GM12878 (cell line): ENCODE data around the gene PLEKHM2. TPM values are rescaled to one million over a fixed set of nuclear protein-coding genes. Genes with fewer than 3 reads are reported as not detected.
A peak's percentile ranks its signal among the peaks of the same experiment; 100 is the strongest.

Experiments
- ATAC-seq: fragments of 200-7000 bp; cut with Tn5 transposase; 3 replicates; pipeline ENCODE4 v1.9.1; 2020; ENCODE audit warnings: mild to moderate bottlenecking, moderate library complexity
- BruUV-seq: library from RNA; stranded (reverse); fragments of 400-500 nt; replicated peaks from 2 replicates; lab custom pipeline; 2021; lab: Mats Ljungman, UMichigan
- CTCF ChIA-PET: fragments of 300-600 bp; sonication (Branson Sonifier 250); formaldehyde crosslinking; extraction: SDS; loops from one replicate; lab custom pipeline; 2021; ENCODE audit warnings: inconsistent platforms; lab: Yijun Ruan, JAX
- POLR2A ChIA-PET: fragments of 350-600 bp; formaldehyde crosslinking; extraction: SDS; loops from one replicate; lab custom pipeline; 2021; ENCODE audit warnings: inconsistent platforms; lab: Charles Lee
- RAD21 ChIA-PET: fragments of 300-600 bp; sonication (Branson Sonifier 250); formaldehyde crosslinking; loops from one replicate; lab custom pipeline; 2023; ENCODE audit warnings: antibody characterized with exemption; ENCODE audit not compliant: unreplicated experiment; lab: Charles Lee
- SMC1A ChIA-PET: fragments of 300-600 bp; sonication (Branson Sonifier 250); formaldehyde crosslinking; loops from one replicate; lab custom pipeline; 2023; ENCODE audit not compliant: unreplicated experiment, uncharacterized antibody; lab: Charles Lee
- DNase-seq: peaks from one replicate; pipeline ENCODE4 v3.0.0-alpha.2; 2011; ENCODE audit warnings: low read depth, low spot score
- FAIRE-seq: peaks from 3 replicates; lab custom pipeline; 2011; peaks lifted over from hg19 to GRCh38; lab: Jason Lieb, UNC
- H2AFZ ChIP-seq: 2 replicates; pipeline ENCODE4 v1.6.0; 2011; ENCODE audit warnings: low read depth, low read length, control low read depth; ENCODE audit not compliant: control insufficient read depth
- H3K27ac ChIP-seq: 2 replicates; pipeline ENCODE4 v1.5.1; 2011; ENCODE audit warnings: control low read depth; ENCODE audit not compliant: control insufficient read depth, insufficient read depth
- H3K27me3 ChIP-seq, 2 experiments: replicated peaks in 1 of 2; 2 replicates each; pipeline versions ENCODE4 v1.6.0 to v1.6.1; 2011; ENCODE audit warnings: low read length in 1 of 2; ENCODE audit not compliant: control insufficient read depth in 2 of 2, insufficient read depth in 2 of 2
- H3K36me3 ChIP-seq, 2 experiments: 2 replicates each; pipeline ENCODE4 v1.5.1; 2011; ENCODE audit warnings: low read length in 1 of 2; ENCODE audit not compliant: control insufficient read depth in 2 of 2, insufficient read depth in 2 of 2
- H3K4me1 ChIP-seq: 2 replicates; pipeline ENCODE4 v1.6.1; 2011; ENCODE audit warnings: mild to moderate bottlenecking, low read length, moderate library complexity, mixed read lengths; ENCODE audit not compliant: control insufficient read depth, insufficient read depth
- H3K4me2 ChIP-seq: 2 replicates; pipeline ENCODE4 v1.6.0; 2011; ENCODE audit warnings: control low read depth; ENCODE audit not compliant: control insufficient read depth, insufficient read depth
- H3K4me3 ChIP-seq: fragments of 200-600 bp; sonication (generic); 2 replicates; pipeline ENCODE4 v1.5.1; 2016
- H3K79me2 ChIP-seq: 2 replicates; pipeline ENCODE4 v1.6.0; 2011; ENCODE audit warnings: low read length; ENCODE audit not compliant: control insufficient read depth, insufficient read depth
- H3K9ac ChIP-seq: 2 replicates; pipeline ENCODE4 v1.8.0; 2011; ENCODE audit warnings: low read length, control low read depth, mixed read lengths; ENCODE audit not compliant: control insufficient read depth, insufficient read depth
- H3K9me3 ChIP-seq: replicated peaks from 3 replicates; pipeline ENCODE4 v1.5.1; 2011; ENCODE audit warnings: mild to moderate bottlenecking, low read length; ENCODE audit not compliant: control insufficient read depth, insufficient read depth
- H4K20me1 ChIP-seq: 2 replicates; pipeline ENCODE4 v1.6.0; 2011; ENCODE audit not compliant: control insufficient read depth, insufficient read depth
- CREM ChIP-seq: IDR thresholded peaks from 2 replicates; pipeline ENCODE4 v1.6.1; 2014; ENCODE audit warnings: antibody characterized with exemption, low read depth
- CUX1 ChIP-seq: IDR thresholded peaks from 2 replicates; pipeline ENCODE4 v1.6.1; 2012; ENCODE audit warnings: improper control_type of control experiment, low read depth, low read length; ENCODE audit not compliant: insufficient replicate concordance
- JUND ChIP-seq: IDR thresholded peaks from 2 replicates; pipeline ENCODE4 v1.6.1; 2012; ENCODE audit warnings: low read depth, mild to moderate bottlenecking, low read length, improper control_type of control experiment, moderate library complexity
- MXI1 ChIP-seq: fragments of 150-350 bp; IDR thresholded peaks from 2 replicates; pipeline ENCODE4 v1.6.1; 2011; ENCODE audit warnings: low read depth, mild to moderate bottlenecking, inconsistent platforms, low read length, improper control_type of control experiment
- SUZ12 ChIP-seq: fragments of 200-600 bp; sonication (generic); IDR thresholded peaks from one replicate; pipeline ENCODE4 v1.6.1; 2018; ENCODE audit warnings: antibody characterized with exemption, mild to moderate bottlenecking; ENCODE audit not compliant: unreplicated experiment
- ZNF217 ChIP-seq: fragments of 450-650 bp; IDR thresholded peaks from 2 replicates; pipeline ENCODE4 v1.6.1; 2017; ENCODE audit warnings: antibody characterized with exemption, mild to moderate bottlenecking
- ZNF24 ChIP-seq: fragments of 450-650 bp; IDR thresholded peaks from 2 replicates; pipeline ENCODE4 v1.6.1; 2017; ENCODE audit warnings: antibody characterized with exemption, mild to moderate bottlenecking
- WGBS: methylation state at CpG from one replicate; pipeline ENCODE4 v1.1.6; 2016; ENCODE audit warnings: low lambda C conversion rate; ENCODE audit not compliant: insufficient replicate concordance, insufficient coverage; ENCODE audit errors: missing lambda C conversion rate; 5-methylcytosine and 5-hydroxymethylcytosine counted together
- in situ Hi-C: fragments of 300-500 bp; cut with MboI; formaldehyde crosslinking; loops from 9 replicates; pipeline ENCODE4 v1.14.3; 2018; ENCODE audit warnings: mixed read lengths
- intact Hi-C: fragments of 100-400 bp; cut with micrococcal nuclease; formaldehyde crosslinking; loops from one replicate; pipeline ENCODE4 v1.14.2; 2022; ENCODE audit not compliant: unreplicated experiment
- polyA plus RNA-seq, 11 experiments: library from polyadenylated mRNA; depleted of rRNA in 4 of 11; unstranded in 6 of 11; stranded (reverse) in 5 of 11; fragments of >200 nt; fragmentation: Nextera tagmentation in 4 of 11; fragmentation: Illumina TruSeq in 1 of 11; extraction: Ambion mirVana in 4 of 11; extraction: Trizol in 1 of 11; gene quantifications; 1 replicate in 1 of 11; 2 replicates in 10 of 11; pipeline versions ENCODE4 v1.2.1 to v1.2.3, GENCODE V29; 2011 to 2016; ENCODE audit warnings: inconsistent platforms in 2 of 11, missing spikeins in 2 of 11, low read depth in 1 of 11
- total RNA-seq, 4 experiments: library from RNA; depleted of rRNA in 3 of 4; stranded (reverse); fragments of >200 nt in 3 of 4; fragmentation: Illumina TruSeq in 1 of 4; extraction: Trizol in 1 of 4; gene quantifications; 2 replicates each; pipeline versions ENCODE4 v1.2.1 to v1.2.3, GENCODE V29; 2013 to 2021

Gene PLEKHM2
- total and polyA plus RNA-seq, 10 of the 15 experiments (the other 5 are each of a cell fraction or from before 2014, with no cell fraction given), result 0.37 to 55.2 (median 19.3) TPM

GRCh38 chr1:15758953-15759661, 75.0 kb downstream of the PLEKHM2 start:
- H3K4me2 ChIP-seq, result no peak overlapping the region
- ChIA-PET RAD21 (no interaction called here), CTCF (no interaction called here), SMC1A (no interaction called here), POLR2A (no interaction called here)
- TF ChIP-seq ZNF24 (no peak), SUZ12 (peak; percentile 41)
- in situ Hi-C loops (no loop called here), intact Hi-C loops (no loop called here)
- BruUV-seq, result no TSS peak
- H3K27me3 ChIP-seq, result peaks cover 8 to 22% of the 10 kb centered on the region in 2 experiments; a peak in 3 of 4 replicates
- H3K9ac ChIP-seq, result no peak overlapping the region
- H3K4me3 ChIP-seq, result no peak overlapping the region
- H3K27ac ChIP-seq, result no peak overlapping the region
- no peaks in the 10 kb centered on the region for H4K20me1 ChIP-seq
- H3K4me1 ChIP-seq, result no peaks in the 10 kb centered on the region
- peak; percentile 33 for ATAC-seq
- DNase-seq, result no peak
- no peak overlapping the region for H2AFZ ChIP-seq
- no peaks in the 10 kb centered on the region for H3K79me2 ChIP-seq
- 13% methylated on average over 51 of the region's 58 CpGs for WGBS
- FAIRE-seq, result no peak
- no peaks in the 10 kb centered on the region for H3K9me3 ChIP-seq
- H3K36me3 ChIP-seq, result no peaks in the 10 kb centered on the region

GRCh38 chr1:15760520-15761211, 76.5 kb downstream of the PLEKHM2 start:
- peaks cover 8 to 19% of the 10 kb centered on the region in 2 experiments; a peak in 3 of 4 replicates for H3K27me3 ChIP-seq
- no peak overlapping the region for H3K4me3 ChIP-seq
- in situ Hi-C loops (no loop called here), intact Hi-C loops (no loop called here)
- no peaks in the 10 kb centered on the region for H3K36me3 ChIP-seq
- ChIA-PET CTCF (no interaction called here), SMC1A (no interaction called here), POLR2A (interaction anchor here (0.6 kb wide), 1 partner anchor 37 kb away, joined by 4 read pairs; no protein-coding TSS in a partner anchor), RAD21 (interaction anchor here (0.7 kb wide), 1 partner anchor 330 kb away, joined by 6 read pairs; no protein-coding TSS in a partner anchor)
- H3K9ac ChIP-seq, result no peak overlapping the region
- FAIRE-seq (no peak), ATAC-seq (no peak), DNase-seq (no peak)
- WGBS, result 71% methylated on average over 10 of the region's 12 CpGs
- no peaks in the 10 kb centered on the region for H3K79me2 ChIP-seq
- TF ChIP-seq JUND (no peak), CREM (no peak), ZNF217 (no peak), MXI1 (no peak), CUX1 (no peak)
- no peaks in the 10 kb centered on the region for H3K4me1 ChIP-seq
- H2AFZ ChIP-seq, result no peak overlapping the region
- H3K27ac ChIP-seq, result no peak overlapping the region
- no peaks in the 10 kb centered on the region for H3K9me3 ChIP-seq
- no peak overlapping the region for H3K4me2 ChIP-seq
- no TSS peak for BruUV-seq
- H4K20me1 ChIP-seq, result no peaks in the 10 kb centered on the region
